SU-DHL-6 (cell line): ENCODE measurements around the gene KLRC3.
A peak's percentile ranks its signal among the peaks of the same experiment; 100 is the strongest.

Experiments used
- H2AFZ ChIP-seq: fragments of 200-600 bp; sonication (generic); 2 replicates; pipeline ENCODE4 v1.6.1; 2014; ENCODE audit warnings: low read depth, mild to moderate bottlenecking, moderate library complexity, mixed read lengths, antibody characterized with exemption, low read length; ENCODE audit not compliant: severe bottlenecking
- H3F3A ChIP-seq: fragments of 200-600 bp; shearing (Covaris generic); 2 replicates; pipeline ENCODE4 v1.6.0; 2016; ENCODE audit warnings: antibody characterized with exemption, mild to moderate bottlenecking; ENCODE audit not compliant: insufficient read depth
- H3K27ac ChIP-seq: fragments of 200-600 bp; sonication (generic); 2 replicates; pipeline ENCODE4 v1.5.1; 2016; ENCODE audit warnings: low read depth, mild to moderate bottlenecking, low read length, moderate library complexity, mixed read lengths
- H3K27me3 ChIP-seq: fragments of 200-600 bp; sonication (generic), shearing (Covaris generic); 2 replicates; pipeline ENCODE4 v1.6.0; 2014; ENCODE audit warnings: mild to moderate bottlenecking, low read length
- H3K36me3 ChIP-seq: fragments of 200-600 bp; sonication (generic); 2 replicates; pipeline ENCODE4 v1.6.1; 2014; ENCODE audit warnings: mild to moderate bottlenecking, low read length, mixed read lengths
- H3K4me2 ChIP-seq: fragments of 300-600, 200-600 bp; shearing (Covaris generic), sonication (generic); 2 replicates; pipeline ENCODE4 v1.6.0; 2014; ENCODE audit warnings: low read length, low read depth, mild to moderate bottlenecking; ENCODE audit not compliant: poor library complexity, severe bottlenecking
- H3K4me3 ChIP-seq: fragments of 200-600 bp; sonication (generic); 2 replicates; pipeline ENCODE4 v1.5.1; 2014; ENCODE audit warnings: antibody characterized with exemption, low read length, mild to moderate bottlenecking, mixed read lengths; ENCODE audit not compliant: insufficient read depth, poor library complexity, severe bottlenecking
- H3K79me2 ChIP-seq: fragments of 200-600 bp; sonication (generic); 2 replicates; pipeline ENCODE4 v1.6.1; 2014; ENCODE audit warnings: mild to moderate bottlenecking, low read length, moderate library complexity; ENCODE audit not compliant: insufficient read depth
- H3K9ac ChIP-seq: fragments of 200-600 bp; sonication (generic); 2 replicates; pipeline ENCODE4 v1.7.0; 2014; ENCODE audit warnings: mild to moderate bottlenecking, low read length
- H3K9me2 ChIP-seq: fragments of 200-600 bp; sonication (generic); replicated peaks from 2 replicates; pipeline ENCODE4 v1.6.1; 2014; ENCODE audit warnings: low read length; ENCODE audit not compliant: insufficient read depth
- H3K9me3 ChIP-seq: fragments of 200-600 bp; sonication (generic); 2 replicates; pipeline ENCODE4 v1.6.1; 2014; ENCODE audit warnings: low read length, mixed read lengths; ENCODE audit not compliant: insufficient read depth
- H4K20me1 ChIP-seq: fragments of 200-600 bp; sonication (generic); 2 replicates; pipeline ENCODE4 v1.6.1; 2014; ENCODE audit warnings: low read depth, mild to moderate bottlenecking, antibody characterized with exemption, low read length, moderate library complexity, mixed read lengths
- CTCF ChIP-seq: fragments of 200-600 bp; sonication (generic); IDR thresholded peaks from one replicate; pipeline ENCODE4 v1.5.1; 2017; ENCODE audit warnings: antibody characterized with exemption, mild to moderate bottlenecking, low read length, moderate library complexity; ENCODE audit not compliant: insufficient read depth, poor library complexity, severe bottlenecking
- EZH2phosphoT487 ChIP-seq: fragments of 200-600 bp; sonication (generic), shearing (Covaris generic); conservative IDR thresholded peaks from 2 replicates; pipeline ENCODE4 v1.6.1; 2018; ENCODE audit warnings: mild to moderate bottlenecking, antibody characterized with exemption, low read length, moderate library complexity, mixed read lengths

Gene KLRC3

GRCh38 chr12:10365696-10366405 lies 54.5 kb downstream of the KLRC3 start:
- TF ChIP-seq EZH2phosphoT487 (no peak), CTCF (no peak)
- Histone ChIP-seq H2AFZ (peak overlapping the region; percentile 83), H3K36me3 (no peaks in the 10 kb centered on the region), H3K27me3 (no peaks in the 10 kb centered on the region), H3K9ac (no peak overlapping the region), H3K4me2 (peak overlapping the region; percentile 77), H3F3A (no peaks in the 10 kb centered on the region), H3K4me3 (peak overlapping the region; percentile 50), H4K20me1 (no peaks in the 10 kb centered on the region), H3K9me3 (no peaks in the 10 kb centered on the region), H3K79me2 (no peaks in the 10 kb centered on the region), H3K9me2 (no peaks in the 10 kb centered on the region), H3K27ac (no peak overlapping the region)

GRCh38 chr12:10364815-10365622 lies 55.4 kb downstream of the KLRC3 start:
- Histone ChIP-seq H3K4me3 (peak overlapping the region; percentile 50), H3K4me2 (peak overlapping the region; percentile 77), H3K9me2 (no peaks in the 10 kb centered on the region), H2AFZ (peak overlapping the region; percentile 83), H3K9me3 (no peaks in the 10 kb centered on the region), H4K20me1 (no peaks in the 10 kb centered on the region), H3F3A (no peaks in the 10 kb centered on the region), H3K27me3 (no peaks in the 10 kb centered on the region), H3K79me2 (no peaks in the 10 kb centered on the region), H3K27ac (no peak overlapping the region), H3K36me3 (no peaks in the 10 kb centered on the region), H3K9ac (peak overlapping the region; percentile 31; the same call in 1 of the 2 replicates)
- TF ChIP-seq CTCF (no peak), EZH2phosphoT487 (no peak)

- Histone ChIP-seq H3K27ac (no peak overlapping the region), H3K9me3 (no peaks in the 10 kb centered on the region), H3K4me3 (peak overlapping the region; percentile 50), H3K4me2 (peak overlapping the region; percentile 77), H2AFZ (peak overlapping the region; percentile 83), H3F3A (no peaks in the 10 kb centered on the region), H3K27me3 (no peaks in the 10 kb centered on the region), H3K36me3 (no peaks in the 10 kb centered on the region), H4K20me1 (no peaks in the 10 kb centered on the region), H3K9me2 (no peaks in the 10 kb centered on the region), H3K9ac (peak overlapping the region; percentile 31; the same call in 1 of the 2 replicates), H3K79me2 (no peaks in the 10 kb centered on the region)
- TF ChIP-seq EZH2phosphoT487 (no peak), CTCF (no peak)
Observed at GRCh38 chr12:10363914-10364814, 56.2 kb downstream of the KLRC3 start.
